NB4 (cell line): ENCODE data around the gene NAALADL2.

Experiments used
- DNase-seq: peaks from one replicate; pipeline ENCODE4 v3.0.0; 2010; ENCODE audit warnings: low read depth
- H3K4me3 ChIP-seq: one replicate; pipeline ENCODE4 v1.5.1; 2011; ENCODE audit warnings: mild to moderate bottlenecking, low read depth, low read length, moderate library complexity
- MAX ChIP-seq: IDR thresholded peaks from 2 replicates; pipeline ENCODE4 v1.6.1; 2011; ENCODE audit warnings: low read depth, low read length
- MYC ChIP-seq: IDR thresholded peaks from 2 replicates; pipeline ENCODE4 v1.6.1; 2011; ENCODE audit warnings: low read depth, low read length
- POLR2A ChIP-seq: IDR thresholded peaks from 2 replicates; pipeline ENCODE4 v1.6.1; 2011; ENCODE audit warnings: mild to moderate bottlenecking; ENCODE audit not compliant: insufficient read length; ENCODE audit errors: extremely low read depth
- TF ChIP-seq, protein P1 (sequence below): IDR thresholded peaks from one replicate; pipeline ENCODE4 v1.5.1; 2012; ENCODE audit warnings: low read depth, low read length

Gene NAALADL2

GRCh38 chr3:175479800-175480199 is 620.7 kb downstream of the NAALADL2 start:
- H3K4me3 ChIP-seq = no peak overlapping the region

GRCh38 chr3:175484666-175485065 is 625.5 kb downstream of the NAALADL2 start:
- H3K4me3 ChIP-seq = no peak overlapping the region
- TF ChIP-seq, protein P1, sequence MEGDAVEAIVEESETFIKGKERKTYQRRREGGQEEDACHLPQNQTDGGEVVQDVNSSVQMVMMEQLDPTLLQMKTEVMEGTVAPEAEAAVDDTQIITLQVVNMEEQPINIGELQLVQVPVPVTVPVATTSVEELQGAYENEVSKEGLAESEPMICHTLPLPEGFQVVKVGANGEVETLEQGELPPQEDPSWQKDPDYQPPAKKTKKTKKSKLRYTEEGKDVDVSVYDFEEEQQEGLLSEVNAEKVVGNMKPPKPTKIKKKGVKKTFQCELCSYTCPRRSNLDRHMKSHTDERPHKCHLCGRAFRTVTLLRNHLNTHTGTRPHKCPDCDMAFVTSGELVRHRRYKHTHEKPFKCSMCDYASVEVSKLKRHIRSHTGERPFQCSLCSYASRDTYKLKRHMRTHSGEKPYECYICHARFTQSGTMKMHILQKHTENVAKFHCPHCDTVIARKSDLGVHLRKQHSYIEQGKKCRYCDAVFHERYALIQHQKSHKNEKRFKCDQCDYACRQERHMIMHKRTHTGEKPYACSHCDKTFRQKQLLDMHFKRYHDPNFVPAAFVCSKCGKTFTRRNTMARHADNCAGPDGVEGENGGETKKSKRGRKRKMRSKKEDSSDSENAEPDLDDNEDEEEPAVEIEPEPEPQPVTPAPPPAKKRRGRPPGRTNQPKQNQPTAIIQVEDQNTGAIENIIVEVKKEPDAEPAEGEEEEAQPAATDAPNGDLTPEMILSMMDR = no peak
- no peak for TF ChIP-seq POLR2A
- TF ChIP-seq MAX = no peak
- no peak for TF ChIP-seq MYC
- no peak for DNase-seq

More at GRCh38 chr3:175479800-175480199, 620.7 kb downstream of the NAALADL2 start:
- TF ChIP-seq, protein P1 = no peak
- TF ChIP-seq POLR2A (no peak), MAX (no peak), MYC (no peak)
- no peak for DNase-seq

GRCh38 chr3:175485436-175485835 is 626.3 kb downstream of the NAALADL2 start:
- H3K4me3 ChIP-seq = no peak overlapping the region
- TF ChIP-seq MYC = no peak
- TF ChIP-seq MAX = no peak
- TF ChIP-seq, protein P1 = no peak
- TF ChIP-seq POLR2A = no peak
- no peak for DNase-seq

DNA sequence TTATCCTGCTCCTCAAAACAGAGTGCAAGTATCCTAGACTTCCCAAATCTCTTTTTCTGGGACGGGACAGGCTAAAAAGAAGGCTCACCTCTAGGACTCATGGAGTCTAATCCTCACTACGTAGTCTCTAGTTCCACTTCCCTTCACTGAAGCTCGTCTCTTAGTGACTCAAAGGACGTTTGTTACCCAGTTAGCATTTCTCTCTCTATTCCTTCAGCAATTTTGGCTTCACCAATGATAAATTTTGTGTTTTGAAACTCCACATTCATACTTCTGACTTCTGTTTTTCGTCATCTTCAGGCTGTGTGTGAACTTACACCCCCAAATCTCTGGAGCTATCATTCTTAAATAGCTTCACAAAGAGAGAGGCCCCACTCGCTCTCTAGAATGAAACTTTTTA is 627.1 kb downstream of the NAALADL2 start:
- no peak overlapping the region for H3K4me3 ChIP-seq
- no peak for TF ChIP-seq MYC
- TF ChIP-seq MAX = no peak
- TF ChIP-seq POLR2A = no peak
- no peak for DNase-seq

GRCh38 chr3:175489406-175489805 is 630.3 kb downstream of the NAALADL2 start:
- no peak for DNase-seq
- no peak for TF ChIP-seq MAX
- TF ChIP-seq, protein P1 = no peak
- TF ChIP-seq POLR2A = no peak
- TF ChIP-seq MYC = no peak
- no peak overlapping the region for H3K4me3 ChIP-seq

DNA sequence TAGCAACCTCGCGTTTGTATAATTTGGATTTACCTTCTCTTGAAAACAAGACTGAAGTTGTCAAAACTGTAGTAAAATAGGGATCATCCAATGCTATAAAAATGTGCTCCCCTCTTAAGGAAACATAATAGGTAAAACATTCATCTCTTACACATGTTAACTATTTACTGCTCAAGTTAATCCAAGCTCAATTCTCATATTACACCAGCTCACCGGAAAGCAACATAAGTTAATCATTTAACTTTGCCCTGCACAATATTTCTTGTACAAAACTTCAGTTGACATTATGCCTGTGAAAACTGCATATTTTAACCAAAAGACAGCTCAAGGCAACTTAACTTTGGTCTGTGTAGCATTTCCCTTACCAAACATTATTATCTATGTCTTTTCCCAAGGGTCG is 634.2 kb downstream of the NAALADL2 start:
- DNase-seq = no peak
- H3K4me3 ChIP-seq = no peak overlapping the region
- TF ChIP-seq MYC (no peak), POLR2A (no peak), MAX (no peak)
- TF ChIP-seq, protein P1 = no peak
